Testis (tissue), 3 donors: ENCODE data around the gene ATP1B2. TPM values are rescaled to one million over a fixed set of nuclear protein-coding genes. Genes with fewer than 3 reads are reported as not detected.
A peak's percentile ranks its signal among the peaks of the same experiment; 100 is the strongest.
"Not testable (repeated sequence)": the region's sequence is repeated elsewhere in the genome, so short reads cannot be mapped to it uniquely, and the experiment has no call there.

Experiments
- DNase-seq: peaks from one replicate; pipeline ENCODE4 v3.0.0-alpha.2; 2019
- H3K27ac ChIP-seq, 2 donors: fragments of 200-600 bp; sonication (generic); one replicate each; pipeline ENCODE4 v1.5.1; 2019
- H3K27me3 ChIP-seq: fragments of 200-600 bp; sonication (generic); one replicate; pipeline ENCODE4 v1.5.1; 2019
- H3K36me3 ChIP-seq: fragments of 200-600 bp; sonication (generic); one replicate; pipeline ENCODE4 v1.5.1; 2017; ENCODE audit warnings: low read depth; ENCODE audit errors: missing control alignments
- H3K4me1 ChIP-seq: fragments of 200-600 bp; sonication (generic); one replicate; pipeline ENCODE4 v1.5.1; 2019
- H3K4me3 ChIP-seq, 2 donors: fragments of 200-600 bp; sonication (generic); one replicate each; pipeline ENCODE4 v1.5.1; 2017 to 2019
- H3K9me3 ChIP-seq: fragments of 200-600 bp; sonication (generic); one replicate; pipeline ENCODE4 v1.5.1; 2017
- POLR2A ChIP-seq: fragments of 450-650 bp; IDR thresholded peaks from one replicate; pipeline ENCODE4 v1.6.1; 2017; ENCODE audit warnings: antibody characterized with exemption, mild to moderate bottlenecking, moderate library complexity
- WGBS, 2 donors: methylation state at CpG; one replicate each; pipeline ENCODE4 v1.1.5; 2018; 5-methylcytosine and 5-hydroxymethylcytosine counted together
- intact Hi-C: fragments of 100-400 bp; cut with DNase I; formaldehyde crosslinking; loops from one replicate; pipeline ENCODE4 v1.15.1; 2023; ENCODE audit warnings: low total_unique reads
- polyA plus RNA-seq: library from polyadenylated mRNA; stranded (reverse); fragments of 350-450 nt; fragmentation: Illumina TruSeq; extraction: RNeasy Lipid Tissue Mini Kit (QIAGEN cat#74804); gene quantifications from one replicate; pipeline ENCODE4 v1.2.3, GENCODE V29; 2014; ENCODE audit warnings: low read depth, low replicate concordance; ENCODE audit not compliant: insufficient read depth
- total RNA-seq, 2 donors: library from RNA; depleted of rRNA; stranded (reverse); fragments of >200 nt; gene quantifications; one replicate each; pipeline ENCODE4 v1.2.3, GENCODE V29; 2016
- TF ChIP-seq, protein P1 (sequence below), 3 experiments: fragments of 450-650 bp in 2 of 3; fragments of 200-600 bp in 1 of 3; sonication (generic) in 1 of 3; IDR thresholded peaks; one replicate each; pipeline ENCODE4 v1.5.1; 2016 to 2019; ENCODE audit warnings: antibody characterized with exemption in 3 of 3, mild to moderate bottlenecking in 2 of 3, moderate library complexity in 1 of 3

Gene ATP1B2
- total and polyA plus RNA-seq, 3 donors from 2014 or later, result 6.1 to 11.6 (median 10.1) TPM

DNA sequence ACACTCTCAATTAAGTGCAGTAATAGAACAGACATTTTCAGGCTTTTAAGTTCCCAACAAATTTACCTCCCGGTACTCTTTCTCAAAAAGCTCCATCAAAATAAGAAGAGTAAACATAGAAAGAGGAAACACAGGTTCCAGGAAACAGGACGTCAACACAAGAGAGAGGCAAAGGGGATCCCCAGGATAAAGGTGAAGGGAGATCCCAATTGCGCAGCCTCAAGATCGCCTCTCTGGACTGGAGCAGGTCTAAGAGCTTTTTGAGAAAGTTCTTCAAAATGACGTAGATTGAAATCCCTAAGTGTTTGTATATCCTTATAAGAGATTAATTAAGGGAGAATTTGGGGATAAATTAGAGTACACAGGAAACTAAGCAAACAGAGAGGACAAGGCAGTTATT is 32.1 kb upstream of the ATP1B2 start:
- Histone ChIP-seq H3K4me3 (no peak overlapping the region), H3K27me3 (no peaks in the 10 kb centered on the region), H3K4me1 (peaks cover 5% of the 10 kb centered on the region), H3K36me3 (no peaks in the 10 kb centered on the region), H3K27ac (no peak overlapping the region), H3K9me3 (no peaks in the 10 kb centered on the region)
- DNase-seq, result no peak
- no peak for TF ChIP-seq POLR2A
- TF ChIP-seq, protein P1, sequence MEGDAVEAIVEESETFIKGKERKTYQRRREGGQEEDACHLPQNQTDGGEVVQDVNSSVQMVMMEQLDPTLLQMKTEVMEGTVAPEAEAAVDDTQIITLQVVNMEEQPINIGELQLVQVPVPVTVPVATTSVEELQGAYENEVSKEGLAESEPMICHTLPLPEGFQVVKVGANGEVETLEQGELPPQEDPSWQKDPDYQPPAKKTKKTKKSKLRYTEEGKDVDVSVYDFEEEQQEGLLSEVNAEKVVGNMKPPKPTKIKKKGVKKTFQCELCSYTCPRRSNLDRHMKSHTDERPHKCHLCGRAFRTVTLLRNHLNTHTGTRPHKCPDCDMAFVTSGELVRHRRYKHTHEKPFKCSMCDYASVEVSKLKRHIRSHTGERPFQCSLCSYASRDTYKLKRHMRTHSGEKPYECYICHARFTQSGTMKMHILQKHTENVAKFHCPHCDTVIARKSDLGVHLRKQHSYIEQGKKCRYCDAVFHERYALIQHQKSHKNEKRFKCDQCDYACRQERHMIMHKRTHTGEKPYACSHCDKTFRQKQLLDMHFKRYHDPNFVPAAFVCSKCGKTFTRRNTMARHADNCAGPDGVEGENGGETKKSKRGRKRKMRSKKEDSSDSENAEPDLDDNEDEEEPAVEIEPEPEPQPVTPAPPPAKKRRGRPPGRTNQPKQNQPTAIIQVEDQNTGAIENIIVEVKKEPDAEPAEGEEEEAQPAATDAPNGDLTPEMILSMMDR (IDR thresholded peaks at IDR 0.05), result no peak
- 82 to 88% methylated on average over 5 of the region's 5 CpGs for whole genome bisulfite sequencing, 2 donors
- intact Hi-C loops, result no loop called here

- Histone ChIP-seq H3K9me3 (no peaks in the 10 kb centered on the region), H3K4me1 (peaks cover 3% of the 10 kb centered on the region), H3K27me3 (no peaks in the 10 kb centered on the region), H3K36me3 (no peaks in the 10 kb centered on the region), H3K27ac (no peak overlapping the region), H3K4me3 (no peak overlapping the region)
- 90 to 93% methylated on average over 8 of the region's 8 CpGs for WGBS, 2 donors
- no peak for DNase-seq
- TF ChIP-seq POLR2A, result no peak
- TF ChIP-seq, protein P1 (IDR thresholded peaks at IDR 0.05), result no peak
- intact Hi-C loops, result no loop called here
These were observed 29.9 kb upstream of the ATP1B2 start for GRCh38 chr17:7620835-7621234.

GRCh38 chr17:7623661-7624060 is 27.1 kb upstream of the ATP1B2 start:
- H3K9me3 ChIP-seq, result no peaks in the 10 kb centered on the region
- no peaks in the 10 kb centered on the region for H3K36me3 ChIP-seq
- H3K27ac ChIP-seq, result no peak overlapping the region
- WGBS, 2 donors, result 93 to 94% methylated on average over 5 of the region's 5 CpGs
- intact Hi-C loops, result no loop called here
- H3K4me3 ChIP-seq, result no peak overlapping the region
- H3K27me3 ChIP-seq, result no peaks in the 10 kb centered on the region
- peaks cover 15% of the 10 kb centered on the region for H3K4me1 ChIP-seq
- DNase-seq, result no peak
- TF ChIP-seq, protein P1 (IDR thresholded peaks at IDR 0.05), result no peak
- no peak for TF ChIP-seq POLR2A

DNA sequence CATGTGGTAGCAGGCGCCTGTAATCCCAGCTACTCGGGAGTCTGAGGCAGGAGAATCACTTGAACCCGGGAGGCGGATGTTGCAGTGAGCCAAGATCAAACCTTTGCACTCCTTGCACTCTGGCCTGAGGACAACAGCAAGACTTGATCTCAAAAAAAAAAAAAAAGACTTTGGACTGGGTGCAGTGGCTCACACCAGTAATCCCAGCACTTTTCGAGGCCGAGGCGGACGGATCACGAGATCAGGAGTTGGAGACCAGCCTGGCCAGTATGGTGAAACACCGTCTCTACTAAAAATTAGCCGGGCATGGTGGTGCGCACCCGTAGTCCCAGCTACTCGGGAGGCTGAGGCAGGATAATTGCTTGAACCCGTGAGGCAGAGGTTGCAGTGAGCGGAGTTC is 25.0 kb upstream of the ATP1B2 start:
- 91 to 97% methylated on average over 16 of the region's 16 CpGs for WGBS, 2 donors
- H3K9me3 ChIP-seq, DNase-seq, H3K27me3 ChIP-seq, H3K4me3 ChIP-seq, H3K36me3 ChIP-seq, intact Hi-C loops: not testable (repeated sequence)
- H3K4me1 ChIP-seq, result peaks cover 15% of the 10 kb centered on the region
- peak overlapping the region in 1 of 2 donors; percentile 98 for H3K27ac ChIP-seq

- WGBS, 2 donors, result 45 to 54% methylated on average over 7 of the region's 7 CpGs
- intact Hi-C loops, result no loop called here
These were observed 24.4 kb upstream of the ATP1B2 start for GRCh38 chr17:7626307-7626706.

More at GRCh38 chr17:7626307-7626706, 24.4 kb upstream of the ATP1B2 start:
- TF ChIP-seq, protein P1 (IDR thresholded peaks at IDR 0.05), result no peak
- TF ChIP-seq POLR2A, result no peak
- Histone ChIP-seq H3K27ac (peak overlapping the region; percentile 96 to 98), H3K36me3 (no peaks in the 10 kb centered on the region), H3K27me3 (no peaks in the 10 kb centered on the region), H3K9me3 (no peaks in the 10 kb centered on the region), H3K4me1 (peaks cover 18% of the 10 kb centered on the region), H3K4me3 (no peak overlapping the region)
- DNase-seq, result peak; percentile 72
